CD4-positive, CD25-positive, alpha-beta regulatory T cell (primary cell): Measurements from ENCODE around the gene HP1BP3. TPM values are rescaled to one million over a fixed set of nuclear protein-coding genes. Genes with fewer than 3 reads are reported as not detected.
"Not testable (repeated sequence)": the region's sequence is repeated elsewhere in the genome, so short reads cannot be mapped to it uniquely, and the experiment has no call there.

Experiments used
- ATAC-seq, 2 donors: fragments of 150-1000 bp; cut with Tn5 transposase; one replicate each; pipeline ENCODE4 v1.10.0; 2021; ENCODE audit warnings: low read depth in 2 of 2, moderate number of reproducible peaks in 2 of 2, moderate library complexity in 1 of 2
- DNase-seq, 3 donors: peaks; one replicate each; pipeline versions ENCODE4 v3.0.0 to v3.0.0-alpha.2; 2012 to 2022; ENCODE audit warnings: mixed read lengths in 1 of 3
- H3K27ac ChIP-seq: one replicate; pipeline ENCODE4 v1.7.0; 2013; ENCODE audit warnings: mild to moderate bottlenecking, low read length; ENCODE audit not compliant: insufficient read depth, poor library complexity, severe bottlenecking
- H3K27me3 ChIP-seq: one replicate; pipeline ENCODE4 v1.7.0; 2013; ENCODE audit warnings: low read length; ENCODE audit not compliant: control insufficient read depth, insufficient read depth
- H3K36me3 ChIP-seq: one replicate; pipeline ENCODE4 v1.7.0; 2013; ENCODE audit warnings: mild to moderate bottlenecking, low read length, moderate library complexity; ENCODE audit not compliant: control insufficient read depth, insufficient read depth
- H3K4me1 ChIP-seq: 2 replicates; pipeline ENCODE4 v1.7.0; 2013; ENCODE audit warnings: mild to moderate bottlenecking, low read length; ENCODE audit not compliant: insufficient read depth, control insufficient read depth, poor library complexity, severe bottlenecking
- H3K4me3 ChIP-seq: one replicate; pipeline ENCODE4 v1.7.0; 2013; ENCODE audit warnings: low read depth, mild to moderate bottlenecking, low read length, moderate library complexity
- H3K9me3 ChIP-seq, 2 experiments: 1 replicate in 1 of 2; 2 replicates in 1 of 2; pipeline ENCODE4 v1.7.0; 2013; ENCODE audit warnings: low read length in 2 of 2, mild to moderate bottlenecking in 1 of 2, moderate library complexity in 1 of 2; ENCODE audit not compliant: control insufficient read depth in 2 of 2
- H3K27ac Mint-ChIP-seq, 3 donors: one replicate each; pipeline ENCODE4 v1.8.0; 2020 to 2022; ENCODE audit warnings: mild to moderate bottlenecking in 3 of 3, mixed read lengths in 3 of 3, moderate library complexity in 2 of 3
- H3K27me3 Mint-ChIP-seq: one replicate; pipeline ENCODE4 v1.8.0; 2022; ENCODE audit warnings: mild to moderate bottlenecking, mixed read lengths
- H3K36me3 Mint-ChIP-seq: one replicate; pipeline ENCODE4 v1.8.0; 2020; ENCODE audit warnings: mixed read lengths
- H3K4me1 Mint-ChIP-seq, 4 donors: one replicate each; pipeline ENCODE4 v1.8.0; 2020 to 2022; ENCODE audit warnings: mixed read lengths in 4 of 4, mild to moderate bottlenecking in 1 of 4
- H3K4me3 Mint-ChIP-seq, 4 donors: one replicate each; pipeline ENCODE4 v1.8.0; 2020 to 2022; ENCODE audit warnings: mild to moderate bottlenecking in 4 of 4, mixed read lengths in 4 of 4, moderate library complexity in 3 of 4
- H3K9me3 Mint-ChIP-seq, 7 donors: one replicate each; pipeline ENCODE4 v1.8.0; 2020 to 2022; ENCODE audit warnings: mixed read lengths in 7 of 7, mild to moderate bottlenecking in 3 of 7, moderate library complexity in 2 of 7
- polyA plus RNA-seq, 4 donors: library from polyadenylated mRNA; unstranded; fragments of 300-500 nt; fragmentation: Illumina TruSeq; gene quantifications; one replicate each; pipeline ENCODE4 v1.2.3, GENCODE V29; 2021
- total RNA-seq: library from RNA; stranded (reverse); gene quantifications from one replicate; pipeline ENCODE4 v1.2.3, GENCODE V29; 2022

The HP1BP3 gene
- total and polyA plus RNA-seq, 5 donors from 2014 or later, result 170 to 284 (median 232) TPM

DNA sequence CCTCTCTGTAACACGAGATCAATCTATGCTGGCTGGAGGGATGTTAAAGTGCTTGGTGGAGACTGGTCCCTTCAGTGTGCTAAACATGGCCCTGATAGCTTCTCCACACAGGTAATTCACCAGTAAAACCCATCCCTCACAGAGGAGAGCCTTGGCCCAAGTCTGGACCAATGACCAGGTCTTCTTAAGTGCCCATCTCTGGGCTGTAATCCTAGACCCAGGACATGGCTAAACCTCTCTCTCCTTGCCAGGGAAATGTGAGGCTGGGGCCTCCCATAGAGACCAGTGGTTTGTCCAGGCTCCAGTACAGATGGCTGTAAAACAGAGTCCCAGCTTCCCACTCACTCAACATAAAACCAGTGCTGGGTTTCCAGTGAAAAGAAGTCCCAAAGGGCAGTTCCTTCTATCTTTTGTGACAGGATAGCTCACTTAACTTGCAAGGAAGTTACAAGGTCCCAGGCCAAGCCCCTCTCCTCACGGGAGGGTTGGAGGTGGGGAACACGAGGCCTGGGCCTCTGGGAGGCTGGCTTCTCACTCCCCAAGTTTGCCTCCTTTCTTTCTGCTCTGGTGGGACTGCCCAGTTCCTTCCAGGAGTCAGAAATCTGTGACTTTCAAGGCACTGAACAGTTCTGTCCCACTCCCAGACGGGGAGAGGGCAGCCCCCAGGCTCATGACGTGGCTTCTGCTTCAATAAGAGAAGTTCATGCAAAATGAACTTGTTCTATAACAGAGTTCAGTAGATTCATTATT lies 67.1 kb downstream of the HP1BP3 start:
- Histone ChIP-seq H3K9me3 (no peaks in the 10 kb centered on the region), H3K36me3 (no peaks in the 10 kb centered on the region), H3K4me3 (no peak overlapping the region), H3K4me1 (peaks cover 7% of the 10 kb centered on the region), H3K27ac (no peak overlapping the region), H3K27me3 (peaks cover 7% of the 10 kb centered on the region)
- no peaks in the 10 kb centered on the region for H3K36me3 Mint-ChIP-seq
- peaks cover 40% of the 10 kb centered on the region for H3K27me3 Mint-ChIP-seq
- H3K9me3 Mint-ChIP-seq, result no peaks in the 10 kb centered on the region
- H3K4me3 Mint-ChIP-seq, result peak overlapping the region in 2 of 4 donors; percentile 14 to 53
- DNase-seq, result no peak
- peaks cover 0 to 19% (median 7%) of the 10 kb centered on the region in 4 donors for H3K4me1 Mint-ChIP-seq
- ATAC-seq, result no peak
- H3K27ac Mint-ChIP-seq, result no peak overlapping the region

DNA sequence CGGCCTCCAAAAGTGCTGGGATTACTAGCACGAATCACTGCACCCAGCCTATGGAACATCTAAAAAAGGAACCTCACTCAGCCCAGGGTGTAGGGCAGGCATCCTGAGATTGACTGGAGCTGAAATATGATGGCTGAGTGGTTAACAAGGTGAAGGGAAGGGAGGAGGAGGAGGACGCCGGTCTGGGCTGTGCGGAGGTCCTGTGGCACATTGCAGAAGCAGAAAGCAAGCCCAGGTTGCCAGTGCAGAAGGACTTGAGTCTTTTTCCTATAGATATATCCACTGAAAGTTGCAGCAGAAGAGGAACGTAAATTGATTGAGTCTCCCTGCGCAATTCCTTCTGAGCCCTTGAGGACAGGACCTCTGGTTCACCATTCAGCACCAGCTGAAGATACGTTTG lies 67.8 kb downstream of the HP1BP3 start:
- peaks cover 9% of the 10 kb centered on the region for H3K27me3 ChIP-seq
- ATAC-seq (no peak), DNase-seq (no peak)
- no peak overlapping the region for H3K27ac ChIP-seq
- no peaks in the 10 kb centered on the region for H3K36me3 Mint-ChIP-seq
- peaks cover 0 to 19% (median 7%) of the 10 kb centered on the region in 4 donors for H3K4me1 Mint-ChIP-seq
- H3K4me3 ChIP-seq, result no peak overlapping the region
- no peak overlapping the region for H3K27ac Mint-ChIP-seq
- peaks cover 44% of the 10 kb centered on the region for H3K27me3 Mint-ChIP-seq
- no peaks in the 10 kb centered on the region for H3K9me3 ChIP-seq
- peak overlapping the region in 3 of 4 donors; percentile 33 to 53 (median 49) for H3K4me3 Mint-ChIP-seq
- no peaks in the 10 kb centered on the region for H3K9me3 Mint-ChIP-seq
- peaks cover 7% of the 10 kb centered on the region for H3K4me1 ChIP-seq
- no peaks in the 10 kb centered on the region for H3K36me3 ChIP-seq

DNA sequence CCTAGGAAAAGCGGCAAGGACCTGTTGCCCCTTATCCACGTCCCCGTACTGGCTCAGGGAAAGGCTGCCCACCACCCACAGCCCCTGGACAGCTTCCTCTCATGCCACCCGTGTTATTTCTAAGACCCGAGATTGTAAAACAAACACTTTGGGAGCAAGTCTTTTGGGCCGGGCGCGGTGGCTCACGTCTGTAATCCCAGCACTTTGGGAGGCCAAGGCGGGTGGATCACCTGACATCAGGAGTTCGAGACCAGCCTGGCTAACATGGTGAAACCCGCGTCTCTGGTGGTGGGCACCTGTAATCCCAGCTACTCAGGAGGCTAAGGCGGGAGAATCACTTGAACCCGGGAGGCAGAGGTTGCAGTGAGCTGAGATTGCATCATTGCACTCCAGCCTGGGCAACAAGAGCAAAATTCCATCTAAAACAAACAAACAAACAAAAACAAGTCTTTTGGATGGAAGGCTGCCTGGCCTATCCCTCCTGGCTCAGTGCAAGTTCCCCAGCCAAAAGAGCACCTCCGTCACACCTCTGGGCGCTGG lies 68.7 kb downstream of the HP1BP3 start:
- not testable (repeated sequence) for ATAC-seq, H3K4me1 ChIP-seq, H3K36me3 Mint-ChIP-seq, H3K27ac ChIP-seq, H3K9me3 ChIP-seq, H3K36me3 ChIP-seq, H3K9me3 Mint-ChIP-seq, H3K4me3 ChIP-seq, DNase-seq, H3K27me3 ChIP-seq
- H3K27ac Mint-ChIP-seq, result peak overlapping the region in 1 of 3 donors; percentile 83
- peaks cover 44% of the 10 kb centered on the region for H3K27me3 Mint-ChIP-seq
- H3K4me1 Mint-ChIP-seq, result peaks cover 0 to 19% (median 7%) of the 10 kb centered on the region in 4 donors
- peak overlapping the region; percentile 33 to 69 (median 56) for H3K4me3 Mint-ChIP-seq

DNA sequence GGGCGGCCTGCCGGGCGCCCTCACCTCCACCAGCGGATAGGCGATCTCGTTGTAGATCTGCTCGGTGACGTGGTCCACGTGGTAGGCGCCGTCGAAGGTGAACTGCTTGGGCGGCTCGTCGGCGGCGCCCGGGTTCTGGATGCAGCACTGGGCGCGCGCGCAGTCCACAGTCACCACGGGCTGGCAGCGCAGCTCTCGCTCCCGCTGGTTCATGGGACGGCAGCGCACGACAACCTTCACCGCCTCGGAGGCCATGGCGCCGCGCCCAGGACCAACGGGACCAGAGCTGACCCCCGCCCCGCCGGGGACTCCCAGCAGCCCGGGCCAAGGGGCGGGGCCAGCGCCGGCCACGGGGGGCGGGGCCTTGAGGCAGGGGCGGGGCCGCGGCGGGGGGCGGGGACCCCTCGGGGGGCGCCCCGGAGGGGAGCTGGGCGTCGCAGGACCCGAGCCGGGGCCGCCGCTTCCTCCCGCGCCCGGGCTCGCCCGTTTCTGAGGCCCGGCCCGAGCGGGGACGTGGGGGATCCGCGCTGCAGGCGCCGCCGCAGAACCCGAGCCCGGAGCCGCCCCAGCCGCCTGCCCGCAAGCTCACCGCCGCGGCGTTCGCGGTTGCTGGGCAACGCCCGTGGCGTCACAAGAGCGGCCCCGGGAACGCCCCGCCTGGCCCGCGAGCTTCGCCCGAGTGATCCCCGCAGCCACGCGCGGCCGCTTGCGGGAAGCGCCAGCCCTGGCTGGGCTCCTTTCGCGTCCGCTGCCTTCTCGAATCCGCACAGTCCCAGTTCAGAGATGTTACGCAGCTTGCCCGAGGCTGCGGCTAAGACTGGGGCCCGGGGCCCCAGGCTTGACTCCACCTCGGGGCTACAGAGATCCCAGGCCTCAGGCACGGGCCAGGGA lies 69.4 kb downstream of the HP1BP3 start, which contains the start of gene KIF17:
Gene KIF17, minus strand, starts transcription at position 556 of the 891 bp plus-strand sequence. Its CDS starts 301 bp downstream, at position 255.
- ATAC-seq, result peak; percentile 53 to 73
- Mint-ChIP-seq H3K4me3 (peak within 1 kb of the TSS; percentile 70 to 81 (median 78)), H3K4me1 (peaks cover 0 to 19% (median 7%) of the 10 kb centered on the region in 4 donors), H3K27ac (peak within 1 kb of the TSS in 1 of 3 donors; percentile 83), H3K27me3 (peaks cover 44% of the 10 kb centered on the region), H3K36me3 (no peaks in the 10 kb centered on the region), H3K9me3 (no peaks in the 10 kb centered on the region)
- Histone ChIP-seq H3K4me3 (no peak within 1 kb of the TSS), H3K36me3 (no peaks in the 10 kb centered on the region), H3K27ac (no peak within 1 kb of the TSS), H3K27me3 (peaks cover 9% of the 10 kb centered on the region), H3K9me3 (no peaks in the 10 kb centered on the region), H3K4me1 (peaks cover 7% of the 10 kb centered on the region)
- peak; percentile 53 to 79 (median 58) for DNase-seq

DNA sequence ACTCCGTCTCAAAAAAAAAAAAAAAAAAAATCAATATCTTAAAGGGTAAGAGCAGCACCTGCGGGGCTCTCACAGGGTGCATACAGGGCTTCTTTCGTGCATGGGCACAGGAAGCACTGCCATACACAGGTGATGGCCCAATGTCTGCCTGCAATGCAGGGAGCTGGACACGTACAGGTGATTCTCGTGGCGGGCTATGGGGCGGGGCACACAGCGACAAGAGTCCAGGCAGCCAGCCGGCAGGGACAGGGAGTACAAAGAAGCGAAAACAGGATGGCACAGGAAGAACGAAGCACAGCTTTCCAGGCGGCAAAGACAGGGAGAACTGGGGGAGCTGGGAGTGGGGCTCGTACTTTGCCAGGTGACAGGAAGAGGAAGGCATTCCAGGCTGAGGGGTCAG lies 70.9 kb downstream of the HP1BP3 start:
- peaks cover 9% of the 10 kb centered on the region for H3K27me3 ChIP-seq
- Mint-ChIP-seq H3K4me3 (peak overlapping the region in 2 of 4 donors; percentile 44 to 62), H3K4me1 (peaks cover 0 to 19% (median 7%) of the 10 kb centered on the region in 4 donors), H3K9me3 (no peaks in the 10 kb centered on the region), H3K27ac (peak overlapping the region in 2 of 3 donors; percentile 20 to 36), H3K27me3 (peaks cover 44% of the 10 kb centered on the region), H3K36me3 (no peaks in the 10 kb centered on the region)
- no peaks in the 10 kb centered on the region for H3K36me3 ChIP-seq
- no peaks in the 10 kb centered on the region for H3K9me3 ChIP-seq
- DNase-seq (no peak), ATAC-seq (no peak)
- H3K4me1 ChIP-seq, result peaks cover 7% of the 10 kb centered on the region
- no peak overlapping the region for H3K27ac ChIP-seq
- no peak overlapping the region for H3K4me3 ChIP-seq

DNA sequence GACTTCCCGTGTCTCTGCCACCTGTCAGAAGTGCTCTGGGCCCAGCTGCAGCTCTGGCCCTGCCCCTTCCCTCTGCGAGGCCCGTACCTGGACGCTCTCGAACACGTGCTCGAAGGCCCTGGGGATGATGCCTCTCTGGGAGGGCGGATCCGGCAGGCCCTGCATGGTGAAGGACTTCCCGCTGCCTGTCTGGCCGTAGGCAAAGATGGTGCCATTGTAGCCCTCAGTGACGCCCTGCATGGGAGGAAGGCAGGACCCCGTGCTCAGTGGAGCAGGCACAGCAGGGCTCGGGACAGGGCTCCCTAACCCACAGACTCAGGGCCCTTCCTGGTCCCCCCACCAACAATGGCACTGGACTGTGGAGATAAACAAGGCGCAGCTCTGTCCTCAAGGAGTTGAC lies 71.7 kb downstream of the HP1BP3 start:
- peak overlapping the region in 1 of 3 donors; percentile 48 for H3K27ac Mint-ChIP-seq
- H3K36me3 Mint-ChIP-seq, result no peaks in the 10 kb centered on the region
- no peaks in the 10 kb centered on the region for H3K9me3 Mint-ChIP-seq
- peaks cover 7% of the 10 kb centered on the region for H3K4me1 ChIP-seq
- peaks cover 42% of the 10 kb centered on the region for H3K27me3 Mint-ChIP-seq
- ATAC-seq, result no peak
- no peak overlapping the region for H3K4me3 Mint-ChIP-seq
- no peak overlapping the region for H3K27ac ChIP-seq
- H3K4me3 ChIP-seq, result no peak overlapping the region
- H3K9me3 ChIP-seq, result no peaks in the 10 kb centered on the region
- peaks cover 0 to 19% (median 7%) of the 10 kb centered on the region in 4 donors for H3K4me1 Mint-ChIP-seq
- no peak for DNase-seq
- H3K36me3 ChIP-seq, result no peaks in the 10 kb centered on the region
- H3K27me3 ChIP-seq, result peaks cover 9% of the 10 kb centered on the region

DNA sequence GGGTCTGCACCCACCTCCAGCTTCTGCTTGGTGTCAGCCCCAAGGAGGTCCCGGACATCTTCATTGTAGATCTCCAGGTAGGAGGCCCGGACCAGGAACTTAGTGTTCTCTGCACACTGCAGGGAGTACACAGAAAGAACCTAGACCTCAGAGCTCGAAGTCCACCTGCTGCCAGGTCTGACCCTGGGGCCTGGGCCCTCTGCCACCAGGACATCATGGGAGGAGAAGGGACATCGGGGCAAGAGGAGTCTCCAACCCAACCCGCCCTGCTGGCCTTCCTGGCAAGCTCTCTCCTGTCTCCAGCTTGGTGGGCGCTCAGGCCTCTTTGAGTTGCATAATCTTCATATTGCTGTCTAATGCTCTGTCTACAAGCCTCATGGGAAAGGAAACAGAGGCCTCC lies 73.7 kb downstream of the HP1BP3 start:
- peaks cover 27% of the 10 kb centered on the region for H3K27me3 Mint-ChIP-seq
- DNase-seq, result no peak
- H3K36me3 Mint-ChIP-seq, result no peaks in the 10 kb centered on the region
- ATAC-seq, result no peak
- Histone ChIP-seq H3K9me3 (no peaks in the 10 kb centered on the region), H3K4me1 (peaks cover 7% of the 10 kb centered on the region), H3K27ac (no peak overlapping the region), H3K4me3 (no peak overlapping the region), H3K36me3 (no peaks in the 10 kb centered on the region), H3K27me3 (peaks cover 7% of the 10 kb centered on the region)
- no peak overlapping the region for H3K4me3 Mint-ChIP-seq
- H3K9me3 Mint-ChIP-seq, result no peaks in the 10 kb centered on the region
- no peak overlapping the region for H3K27ac Mint-ChIP-seq
- peaks cover 0 to 15% (median 5%) of the 10 kb centered on the region in 4 donors for H3K4me1 Mint-ChIP-seq
